DMS53 (cell line): ENCODE measurements around the gene UBQLN1.
"Not testable (repeated sequence)": the region's sequence is repeated elsewhere in the genome, so short reads cannot be mapped to it uniquely, and the experiment has no call there.

ENCODE experiments used
- DNase-seq: peaks from one replicate; lab custom pipeline; 2025; lab: John Stamatoyannopoulos, UW

UBQLN1 gene

DNA sequence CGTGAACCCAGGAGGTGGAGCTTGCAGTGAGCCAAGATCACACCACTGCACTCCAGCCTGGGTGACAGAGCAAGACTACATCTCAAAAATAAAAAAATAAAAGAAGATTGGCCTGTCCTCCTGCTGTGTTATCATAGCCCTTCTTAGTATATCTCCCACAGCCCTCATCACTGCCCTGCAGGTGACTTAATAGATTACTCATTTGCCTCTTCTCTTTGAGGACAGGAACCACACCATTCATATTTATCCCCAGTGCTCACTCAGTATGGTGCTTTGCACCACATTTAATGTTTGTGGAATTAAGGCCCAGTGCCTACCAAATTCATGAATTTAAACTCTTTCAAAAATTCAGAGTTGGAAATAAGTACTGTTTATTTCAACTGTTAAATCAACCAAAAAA is 74.5 kb downstream of the UBQLN1 start:
- no peak for DNase-seq

- no peak for DNase-seq
These were observed 76.8 kb downstream of the UBQLN1 start for GRCh38 chr9:83630938-83631457.

GRCh38 chr9:83629433-83630104 is 78.2 kb downstream of the UBQLN1 start:
- DNase-seq = no peak

- DNase-seq = no peak
These were observed 79.2 kb downstream of the UBQLN1 start for GRCh38 chr9:83628540-83628939.

DNA sequence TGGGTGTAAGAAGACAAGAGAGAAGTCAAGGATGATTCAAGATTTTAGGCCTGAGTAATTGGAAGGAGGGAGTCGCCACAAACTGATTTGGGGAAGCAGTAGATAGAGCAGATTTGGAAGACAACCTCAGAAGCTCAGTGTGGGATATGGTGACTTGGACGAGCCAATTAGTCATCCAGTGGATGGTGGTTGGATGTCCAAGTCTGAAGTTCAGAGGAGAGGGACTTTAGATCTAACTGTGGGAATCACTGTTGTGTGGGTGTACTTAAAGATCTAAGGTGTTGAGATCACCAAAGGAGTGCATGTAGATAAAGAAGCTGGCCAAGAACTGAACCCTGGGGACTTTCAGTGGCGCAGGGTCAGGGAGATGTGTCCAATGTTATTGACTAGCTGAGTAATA is 82.6 kb downstream of the UBQLN1 start:
- DNase-seq = no peak

- no peak for DNase-seq
These were observed 84.1 kb downstream of the UBQLN1 start for GRCh38 chr9:83623679-83624076.

DNA sequence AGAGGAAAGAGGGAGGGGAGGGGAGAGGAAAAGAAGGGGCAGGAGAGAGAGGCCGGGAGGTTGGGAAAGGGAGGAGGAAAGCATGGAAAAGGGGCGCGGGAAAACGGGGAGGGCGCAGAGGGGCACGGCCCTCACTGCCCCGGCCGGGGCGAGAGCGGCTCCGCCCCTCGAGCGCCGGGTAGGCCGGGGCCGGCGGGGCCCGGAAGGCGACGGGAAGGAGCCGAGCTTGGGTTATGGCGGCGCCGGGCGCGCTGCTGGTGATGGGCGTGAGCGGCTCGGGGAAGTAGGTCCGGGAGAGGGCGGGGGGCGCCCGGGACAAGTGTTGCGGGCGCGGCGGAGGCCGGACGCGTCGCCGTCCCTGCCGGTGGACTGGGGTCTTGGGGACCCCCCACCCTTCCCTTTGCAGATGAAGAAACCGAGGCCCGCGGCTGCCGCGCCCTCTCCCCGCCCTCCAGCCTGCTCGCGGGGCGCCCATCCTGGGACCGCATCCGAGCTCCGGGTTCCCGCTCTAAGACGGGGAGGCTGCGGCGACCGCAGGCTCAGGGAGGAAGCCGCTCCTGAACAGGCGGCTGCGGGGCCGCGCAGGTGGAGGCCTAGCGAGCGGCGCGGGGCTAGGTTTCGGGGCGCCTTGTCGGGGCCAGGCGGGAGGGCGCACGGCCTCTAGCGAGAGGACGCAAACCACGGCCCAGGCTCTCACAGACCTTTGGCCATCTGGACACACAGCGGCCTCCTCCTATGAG is 84.6 kb downstream of the UBQLN1 start, which contains the start of gene IDNK:
IDNK (plus strand) TSS at position 205 of the 740 bp plus-strand sequence; CDS start at position 234, 29 bp downstream.
- peak; percentile 89 for DNase-seq

GRCh38 chr9:83622433-83622938 is 85.3 kb downstream of the UBQLN1 start:
- DNase-seq = peak; percentile 37

GRCh38 chr9:83620841-83621636 is 86.7 kb downstream of the UBQLN1 start:
- DNase-seq = peak; percentile 81

GRCh38 chr9:83617299-83617698 is 90.5 kb downstream of the UBQLN1 start:
- no peak for DNase-seq

GRCh38 chr9:83613298-83613697 is 94.5 kb downstream of the UBQLN1 start:
- not testable (repeated sequence) for DNase-seq
